ENCODE data around the gene CTDP1.

DNA sequence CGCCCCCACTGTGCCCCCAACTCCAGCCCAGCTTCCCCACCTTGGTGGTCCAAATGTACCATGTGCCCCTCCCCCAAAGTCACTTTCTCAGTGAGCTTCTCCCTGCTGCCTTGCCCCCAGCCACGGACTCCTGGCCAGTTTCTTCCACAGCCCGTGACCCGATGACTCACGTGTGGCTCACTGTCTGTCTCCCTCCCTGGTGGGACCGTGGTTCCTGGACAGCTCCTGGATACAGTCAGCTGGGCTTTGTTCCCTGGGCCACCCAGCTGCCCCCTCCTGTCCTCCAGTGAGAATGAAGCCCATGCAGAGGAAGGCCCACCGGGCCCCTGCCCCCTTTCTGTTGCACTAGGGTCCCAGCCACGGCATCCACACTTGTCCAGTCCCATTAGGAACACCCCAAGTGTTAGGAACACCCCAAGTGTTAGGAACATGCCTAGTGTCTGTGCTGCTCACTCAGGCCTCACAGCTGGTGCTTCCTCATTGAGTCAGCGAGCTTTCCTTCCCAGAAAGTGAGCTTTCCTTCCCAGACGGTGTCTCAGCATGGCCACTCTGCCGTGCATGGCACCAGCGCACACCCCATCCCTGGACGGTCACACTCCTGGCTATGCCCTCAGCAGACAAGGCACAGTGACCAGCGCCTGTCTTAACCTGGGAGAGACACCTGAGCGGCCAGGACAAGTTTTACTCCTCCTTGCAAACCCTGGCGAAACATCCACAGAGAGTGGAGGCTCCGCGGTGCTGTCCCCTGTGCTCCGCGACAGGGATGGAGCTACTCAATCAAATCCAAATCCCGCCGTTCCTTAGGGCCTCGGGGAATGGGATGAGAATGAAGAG lies 44.8 kb upstream of the CTDP1 start:
- no peak for TF ChIP-seq CTCF (IDR thresholded peaks at IDR 0.05 in 2 of 3, conservative IDR thresholded peaks at IDR 0.05 in 1 of 3; ENCODE audit: borderline replicate concordance in 1 of 3, insufficient read depth in 1 of 3, low read depth in 2 of 3, low read length in 2 of 3)
- no peak for TF ChIP-seq YY1 (IDR thresholded peaks at IDR 0.05; ENCODE audit: extremely low read depth, insufficient replicate concordance, low read depth, low read length)
- TF ChIP-seq EGR1 (IDR thresholded peaks at IDR 0.05; ENCODE audit: low read depth), result no peak
- TF ChIP-seq CEBPB (IDR thresholded peaks at IDR 0.05; ENCODE audit: low read depth), result no peak
- TF ChIP-seq POLR2AphosphoS5 (IDR thresholded peaks at IDR 0.05; ENCODE audit: low read depth, low read length), result no peak
- TF ChIP-seq ELF1 (IDR thresholded peaks at IDR 0.05; ENCODE audit: borderline replicate concordance, low read depth), result no peak
- TF ChIP-seq, protein P1, sequence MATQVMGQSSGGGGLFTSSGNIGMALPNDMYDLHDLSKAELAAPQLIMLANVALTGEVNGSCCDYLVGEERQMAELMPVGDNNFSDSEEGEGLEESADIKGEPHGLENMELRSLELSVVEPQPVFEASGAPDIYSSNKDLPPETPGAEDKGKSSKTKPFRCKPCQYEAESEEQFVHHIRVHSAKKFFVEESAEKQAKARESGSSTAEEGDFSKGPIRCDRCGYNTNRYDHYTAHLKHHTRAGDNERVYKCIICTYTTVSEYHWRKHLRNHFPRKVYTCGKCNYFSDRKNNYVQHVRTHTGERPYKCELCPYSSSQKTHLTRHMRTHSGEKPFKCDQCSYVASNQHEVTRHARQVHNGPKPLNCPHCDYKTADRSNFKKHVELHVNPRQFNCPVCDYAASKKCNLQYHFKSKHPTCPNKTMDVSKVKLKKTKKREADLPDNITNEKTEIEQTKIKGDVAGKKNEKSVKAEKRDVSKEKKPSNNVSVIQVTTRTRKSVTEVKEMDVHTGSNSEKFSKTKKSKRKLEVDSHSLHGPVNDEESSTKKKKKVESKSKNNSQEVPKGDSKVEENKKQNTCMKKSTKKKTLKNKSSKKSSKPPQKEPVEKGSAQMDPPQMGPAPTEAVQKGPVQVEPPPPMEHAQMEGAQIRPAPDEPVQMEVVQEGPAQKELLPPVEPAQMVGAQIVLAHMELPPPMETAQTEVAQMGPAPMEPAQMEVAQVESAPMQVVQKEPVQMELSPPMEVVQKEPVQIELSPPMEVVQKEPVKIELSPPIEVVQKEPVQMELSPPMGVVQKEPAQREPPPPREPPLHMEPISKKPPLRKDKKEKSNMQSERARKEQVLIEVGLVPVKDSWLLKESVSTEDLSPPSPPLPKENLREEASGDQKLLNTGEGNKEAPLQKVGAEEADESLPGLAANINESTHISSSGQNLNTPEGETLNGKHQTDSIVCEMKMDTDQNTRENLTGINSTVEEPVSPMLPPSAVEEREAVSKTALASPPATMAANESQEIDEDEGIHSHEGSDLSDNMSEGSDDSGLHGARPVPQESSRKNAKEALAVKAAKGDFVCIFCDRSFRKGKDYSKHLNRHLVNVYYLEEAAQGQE (IDR thresholded peaks at IDR 0.05; ENCODE audit: low read depth), result no peak
- TF ChIP-seq ZNF274 (IDR thresholded peaks at IDR 0.05; ENCODE audit: low read depth, low read length), result no peak
- no peak for TF ChIP-seq POLR2A (IDR thresholded peaks at IDR 0.05; ENCODE audit: borderline replicate concordance, extremely low read depth, insufficient read depth, insufficient read length)
- TF ChIP-seq JUND (IDR thresholded peaks at IDR 0.05), result no peak
- TF ChIP-seq ATF3 (IDR thresholded peaks at IDR 0.05), result no peak
- no peak for TF ChIP-seq FOSL1 (IDR thresholded peaks at IDR 0.05; ENCODE audit: low read depth)
- TF ChIP-seq SP1 (IDR thresholded peaks at IDR 0.05; ENCODE audit: low read depth), result no peak
